Nephron progenitor cell (in vitro differentiated cells): Measurements from ENCODE around the gene HSPA6.

Source experiments
- DNase-seq: peaks from one replicate; pipeline ENCODE4 v3.0.0; 2021
- H3K27ac Mint-ChIP-seq: 2 replicates; pipeline ENCODE4 v1.8.0; 2021; ENCODE audit warnings: mild to moderate bottlenecking, moderate library complexity, mixed read lengths
- H3K27me3 Mint-ChIP-seq: 2 replicates; pipeline ENCODE4 v1.8.0; 2021; ENCODE audit warnings: mild to moderate bottlenecking, low read depth, mixed read lengths; ENCODE audit not compliant: poor library complexity
- H3K36me3 Mint-ChIP-seq: 2 replicates; pipeline ENCODE4 v1.8.0; 2021; ENCODE audit warnings: low read depth, mixed read lengths
- H3K4me1 Mint-ChIP-seq: 2 replicates; pipeline ENCODE4 v1.8.0; 2021; ENCODE audit warnings: mixed read lengths
- H3K4me3 Mint-ChIP-seq: 2 replicates; pipeline ENCODE4 v1.8.0; 2021; ENCODE audit warnings: mild to moderate bottlenecking, moderate library complexity, mixed read lengths
- H3K9me3 Mint-ChIP-seq: 2 replicates; pipeline ENCODE4 v1.8.0; 2021; ENCODE audit warnings: mild to moderate bottlenecking, moderate library complexity, mixed read lengths
- CTCF ChIP-seq: fragments of 200-600 bp; sonication (generic); IDR thresholded peaks from 2 replicates; pipeline ENCODE4 v1.5.0; 2021; ENCODE audit warnings: antibody characterized with exemption

The HSPA6 gene

GRCh38 chr1:161483361-161483760 is 41.0 kb upstream of the HSPA6 start:
- TF ChIP-seq CTCF: no peak
- Mint-ChIP-seq H3K4me1 (no peaks in the 10 kb centered on the region), H3K4me3 (no peak overlapping the region), H3K36me3 (no peaks in the 10 kb centered on the region), H3K27ac (no peak overlapping the region), H3K27me3 (peaks cover 23% of the 10 kb centered on the region), H3K9me3 (peaks cover 7% of the 10 kb centered on the region)
- no peak for DNase-seq

GRCh38 chr1:161484613-161485012 is 39.7 kb upstream of the HSPA6 start:
- H3K27me3 Mint-ChIP-seq: peaks cover 30% of the 10 kb centered on the region

GRCh38 chr1:161486806-161487741 is 37.3 kb upstream of the HSPA6 start:
- Mint-ChIP-seq H3K4me1 (peaks cover 9% of the 10 kb centered on the region), H3K36me3 (no peaks in the 10 kb centered on the region), H3K4me3 (no peak overlapping the region), H3K27me3 (peaks cover 39% of the 10 kb centered on the region), H3K27ac (no peak overlapping the region), H3K9me3 (no peaks in the 10 kb centered on the region)
- DNase-seq: peak; percentile 49
- peak; percentile 81 for TF ChIP-seq CTCF

More at GRCh38 chr1:161484613-161485012, 39.7 kb upstream of the HSPA6 start:
- Mint-ChIP-seq H3K4me1 (no peaks in the 10 kb centered on the region), H3K36me3 (no peaks in the 10 kb centered on the region), H3K4me3 (no peak overlapping the region), H3K9me3 (peaks cover 4% of the 10 kb centered on the region), H3K27ac (no peak overlapping the region)
- peak; percentile 31 for TF ChIP-seq CTCF
- no peak for DNase-seq

GRCh38 chr1:161491472-161491871 is 32.9 kb upstream of the HSPA6 start:
- Mint-ChIP-seq H3K36me3 (no peaks in the 10 kb centered on the region), H3K4me1 (peaks cover 14% of the 10 kb centered on the region), H3K4me3 (no peak overlapping the region), H3K9me3 (no peaks in the 10 kb centered on the region), H3K27ac (no peak overlapping the region), H3K27me3 (peaks cover 23% of the 10 kb centered on the region)
- DNase-seq: no peak
- no peak for TF ChIP-seq CTCF

GRCh38 chr1:161492827-161493226 is 31.5 kb upstream of the HSPA6 start:
- H3K4me3 Mint-ChIP-seq: no peak overlapping the region
- TF ChIP-seq CTCF: no peak
- no peak for DNase-seq
- peaks cover 22% of the 10 kb centered on the region for H3K4me1 Mint-ChIP-seq
- H3K27ac Mint-ChIP-seq: no peak overlapping the region
- peaks cover 22% of the 10 kb centered on the region for H3K27me3 Mint-ChIP-seq
- H3K36me3 Mint-ChIP-seq: no peaks in the 10 kb centered on the region
- H3K9me3 Mint-ChIP-seq: no peaks in the 10 kb centered on the region
